T follicular helper cell (primary cell): ENCODE results near the gene UBE3C.
"Not testable (repeated sequence)": the region's sequence is repeated elsewhere in the genome, so short reads cannot be mapped to it uniquely, and the experiment has no call there.

Experiments used
- DNase-seq: peaks from one replicate; pipeline ENCODE4 v3.0.0-alpha.2; 2020; ENCODE audit warnings: low read depth

Gene UBE3C

GRCh38 chr7:157235357-157236333 is 96.9 kb downstream of the UBE3C start:
- no peak for DNase-seq

DNA sequence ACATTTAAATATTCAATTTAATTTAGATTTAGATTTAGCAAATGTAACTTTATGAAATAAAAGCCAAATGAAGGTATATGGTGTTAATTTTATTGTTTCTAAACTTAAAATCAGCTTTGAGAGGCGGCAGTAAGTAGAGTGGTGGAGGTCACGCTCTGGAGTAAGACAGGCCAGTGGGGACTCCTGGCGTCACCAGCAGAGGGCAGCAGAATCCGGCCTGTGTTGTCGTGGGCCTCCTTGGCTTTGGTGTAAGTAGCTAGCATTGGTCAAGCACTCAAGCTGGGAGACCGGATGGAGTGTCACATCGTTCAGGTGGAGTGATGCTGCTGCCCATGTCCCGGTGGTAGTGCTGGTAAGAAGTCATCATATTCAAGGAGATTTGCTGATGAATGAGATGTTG is 99.4 kb downstream of the UBE3C start:
- no peak for DNase-seq

- DNase-seq: no peak
Observed at GRCh38 chr7:157239571-157240270, 101.0 kb downstream of the UBE3C start.

DNA sequence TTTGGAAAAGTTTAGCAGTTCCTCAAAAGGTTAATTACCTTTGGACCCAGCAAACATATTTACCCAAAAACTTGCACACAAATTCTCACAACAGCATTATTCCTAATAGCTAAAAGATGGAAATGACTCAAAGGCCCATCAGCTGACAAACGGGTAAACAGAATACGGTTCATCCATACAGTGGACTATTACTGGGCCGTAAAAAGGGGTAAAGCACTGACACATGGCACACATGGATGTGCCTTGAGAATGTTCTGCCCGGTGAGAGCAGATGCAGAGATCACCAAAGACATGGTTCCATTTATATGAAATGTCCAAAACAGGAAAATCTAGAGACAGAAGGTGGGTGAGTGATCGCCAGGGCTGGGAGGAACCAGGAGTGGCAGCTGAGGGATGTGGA is 102.9 kb downstream of the UBE3C start:
- DNase-seq: no peak

GRCh38 chr7:157244516-157245294 is 106.0 kb downstream of the UBE3C start:
- no peak for DNase-seq

GRCh38 chr7:157246052-157246451 is 107.3 kb downstream of the UBE3C start:
- no peak for DNase-seq

GRCh38 chr7:157248659-157249058 is 109.9 kb downstream of the UBE3C start:
- no peak for DNase-seq

GRCh38 chr7:157250605-157251228 is 112.0 kb downstream of the UBE3C start:
- peak; percentile 14 for DNase-seq

DNA sequence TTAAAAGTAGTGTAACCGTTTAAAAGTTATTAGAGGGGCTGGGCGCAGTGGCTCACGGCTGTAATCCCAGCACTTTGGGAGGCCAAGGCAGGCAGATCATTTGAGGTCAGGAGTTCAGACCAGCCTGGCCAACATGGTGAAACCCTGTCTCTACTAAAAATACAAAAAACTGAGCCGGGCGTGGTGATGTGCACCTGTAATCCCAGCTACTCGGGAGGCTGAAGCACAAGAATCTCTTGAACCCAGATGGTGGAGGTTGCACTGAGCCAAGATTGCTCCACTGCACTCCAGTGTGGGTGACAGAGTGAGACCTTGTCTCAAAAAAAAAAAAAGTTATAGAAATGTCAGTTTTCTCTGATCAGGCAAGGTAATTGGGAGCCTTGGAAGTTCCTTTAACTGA is 113.1 kb downstream of the UBE3C start:
- DNase-seq: not testable (repeated sequence)

- DNase-seq: no peak
Observed at GRCh38 chr7:157253850-157254249, 115.1 kb downstream of the UBE3C start.

GRCh38 chr7:157254781-157255180 is 116.1 kb downstream of the UBE3C start:
- DNase-seq: not testable (repeated sequence)

DNA sequence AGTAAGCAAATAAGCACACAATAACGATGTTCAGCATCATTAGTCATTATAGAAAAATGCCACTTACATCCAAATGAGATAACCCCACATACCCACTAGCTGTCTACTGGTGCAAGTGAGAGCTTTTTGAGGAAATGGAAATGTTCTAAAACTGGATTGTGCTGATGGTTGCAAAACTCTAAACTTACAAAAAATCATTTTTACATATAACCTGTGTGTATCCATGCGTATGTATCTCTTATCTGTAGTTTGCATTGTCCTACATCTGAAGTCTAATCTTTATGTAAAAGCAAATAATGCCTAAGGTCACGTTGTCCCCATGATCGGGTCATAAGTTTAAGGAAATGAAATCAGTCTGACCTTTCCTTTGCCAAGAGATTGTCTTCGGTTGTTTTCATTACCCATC is 116.5 kb downstream of the UBE3C start:
- no peak for DNase-seq

DNA sequence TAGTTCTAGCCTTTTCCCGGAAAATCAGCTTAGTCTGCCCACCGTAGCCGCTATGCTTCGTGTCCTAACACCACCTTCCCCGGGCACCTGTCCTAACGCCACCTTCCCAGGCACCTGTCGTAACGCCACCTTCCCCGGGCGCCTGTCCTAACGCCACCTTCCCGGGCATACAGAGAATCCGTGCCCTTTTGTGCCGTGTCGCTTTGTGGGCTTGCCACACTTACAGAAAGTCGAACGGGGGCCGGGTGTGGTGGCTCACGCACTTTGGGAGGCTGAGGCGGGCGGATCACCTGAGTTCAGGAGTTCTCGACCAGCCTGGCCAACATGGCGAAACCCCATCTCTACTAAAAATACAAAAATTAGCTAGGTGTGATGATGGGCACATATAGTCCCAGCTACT is 124.4 kb downstream of the UBE3C start:
- no peak for DNase-seq

DNA sequence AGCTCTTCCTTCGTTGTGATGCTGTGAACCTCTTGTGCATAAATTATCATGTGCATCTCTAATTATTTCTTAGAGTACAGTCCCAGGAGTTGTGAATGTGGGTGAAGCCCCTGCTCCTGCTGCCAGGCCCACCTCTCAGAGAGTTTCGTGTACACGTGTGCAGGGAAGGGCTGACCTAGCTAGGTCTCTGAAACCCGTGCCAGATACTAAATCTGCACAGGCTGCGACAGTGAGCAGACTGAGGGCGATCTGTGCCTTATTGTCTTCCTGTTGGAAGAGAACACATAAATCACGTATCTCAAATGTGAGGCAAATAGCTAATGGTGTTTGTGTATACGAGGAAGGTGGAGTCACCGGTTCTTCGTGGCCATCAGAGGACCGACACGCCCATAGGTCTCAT is 126.3 kb downstream of the UBE3C start:
- no peak for DNase-seq

GRCh38 chr7:157266272-157266671 is 127.5 kb downstream of the UBE3C start:
- DNase-seq: no peak

DNA sequence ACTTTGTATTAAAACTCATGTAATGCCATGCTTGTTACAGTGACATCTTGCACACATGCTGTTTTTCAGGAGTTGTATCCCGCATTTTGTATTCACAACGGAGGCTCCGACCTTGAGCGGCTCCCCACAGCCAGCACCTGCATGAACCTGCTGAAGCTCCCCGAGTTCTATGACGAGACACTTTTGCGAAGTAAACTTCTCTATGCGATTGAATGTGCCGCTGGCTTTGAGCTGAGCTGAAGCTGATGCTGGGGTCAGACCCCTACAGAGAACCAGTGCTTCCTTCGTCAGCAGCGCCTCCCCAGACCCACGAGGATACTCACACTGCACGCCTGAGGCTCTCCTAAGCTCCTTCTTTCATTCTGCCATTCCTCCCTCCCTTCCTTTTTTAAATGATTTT is 128.8 kb downstream of the UBE3C start:
- no peak for DNase-seq

- no peak for DNase-seq
Observed at GRCh38 chr7:157267956-157268355, 129.2 kb downstream of the UBE3C start.

DNA sequence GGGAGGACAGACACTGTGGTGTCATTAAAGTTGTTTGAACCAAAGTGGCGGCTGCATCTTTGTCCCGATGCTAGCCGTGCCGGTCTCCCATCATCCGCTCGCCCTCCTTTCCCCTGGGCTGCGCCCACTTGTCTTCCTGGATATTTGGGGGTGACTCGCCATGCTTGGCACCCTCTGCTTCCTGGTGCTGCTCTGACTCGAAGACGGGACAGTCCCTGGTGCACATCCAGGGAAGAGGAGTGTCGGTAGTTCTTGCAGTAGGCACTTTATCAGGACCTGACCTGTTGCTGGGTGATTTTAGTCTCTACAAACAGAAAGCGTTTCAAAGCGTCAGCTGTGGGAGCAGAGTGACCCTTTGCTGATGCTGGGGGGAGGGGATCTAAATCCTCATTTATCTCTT is 129.8 kb downstream of the UBE3C start:
- no peak for DNase-seq

DNA sequence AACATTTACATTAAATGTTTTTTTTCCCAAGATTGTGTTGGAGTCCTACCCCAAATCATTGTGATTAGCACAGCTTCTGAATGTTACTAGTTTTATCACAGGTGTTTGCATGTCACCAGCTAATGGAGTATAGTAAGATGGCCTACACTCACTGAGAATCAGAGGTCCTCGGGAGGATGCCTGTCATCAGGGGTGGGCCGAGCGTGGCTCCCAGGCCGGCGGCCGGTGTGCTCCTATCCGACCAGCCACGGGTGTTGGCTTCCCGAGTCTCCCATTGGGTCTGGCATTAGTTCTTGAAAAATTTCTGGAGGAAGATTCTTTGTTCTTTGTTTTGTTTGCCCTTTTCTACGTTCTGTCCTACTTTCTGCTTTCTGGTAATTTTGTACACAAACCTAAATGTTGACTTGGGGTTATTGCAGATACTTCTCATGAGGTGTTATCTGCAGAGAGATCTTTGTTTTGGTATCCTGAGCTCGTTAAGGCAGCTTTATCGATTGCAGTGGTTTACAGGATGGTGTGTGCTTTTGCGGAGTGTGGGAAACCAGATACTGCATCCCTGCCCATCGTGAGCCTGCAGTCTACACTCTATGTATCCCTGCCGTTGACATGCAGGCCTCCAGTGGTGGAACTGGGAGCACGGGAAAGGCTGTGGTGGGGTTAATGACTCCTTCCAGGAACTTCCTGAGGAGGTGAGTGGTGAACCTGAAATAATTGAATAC is 130.8 kb downstream of the UBE3C start:
- no peak for DNase-seq

DNA sequence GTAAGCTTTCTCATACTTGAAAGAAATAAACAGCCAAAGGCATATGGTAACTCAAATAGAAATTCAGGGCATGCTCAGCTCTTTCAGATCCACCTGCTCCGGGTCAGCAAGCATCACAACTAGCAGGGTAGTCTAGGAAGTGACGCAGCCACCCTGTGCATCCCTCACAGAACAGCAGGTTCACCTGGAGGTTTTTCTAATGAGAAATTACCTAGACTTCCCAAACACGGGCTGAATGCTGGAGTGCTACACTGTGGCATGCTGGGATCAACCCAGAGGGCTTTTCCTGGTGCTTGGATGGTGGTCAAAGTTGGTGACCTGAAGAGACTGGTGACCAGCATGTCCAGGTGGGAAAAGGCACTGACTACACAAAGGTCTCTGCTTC is 131.3 kb downstream of the UBE3C start:
- no peak for DNase-seq

- no peak for DNase-seq
Observed at GRCh38 chr7:157271315-157271990, 132.7 kb downstream of the UBE3C start.
